Inferior parietal cortex (tissue), 1 donor: ENCODE data around the gene BACH2.

ENCODE experiments used
- DNase-seq: peaks from one replicate; pipeline ENCODE4 v3.0.0-alpha.2; 2016; ENCODE audit errors: extremely low spot score

Gene BACH2

DNA sequence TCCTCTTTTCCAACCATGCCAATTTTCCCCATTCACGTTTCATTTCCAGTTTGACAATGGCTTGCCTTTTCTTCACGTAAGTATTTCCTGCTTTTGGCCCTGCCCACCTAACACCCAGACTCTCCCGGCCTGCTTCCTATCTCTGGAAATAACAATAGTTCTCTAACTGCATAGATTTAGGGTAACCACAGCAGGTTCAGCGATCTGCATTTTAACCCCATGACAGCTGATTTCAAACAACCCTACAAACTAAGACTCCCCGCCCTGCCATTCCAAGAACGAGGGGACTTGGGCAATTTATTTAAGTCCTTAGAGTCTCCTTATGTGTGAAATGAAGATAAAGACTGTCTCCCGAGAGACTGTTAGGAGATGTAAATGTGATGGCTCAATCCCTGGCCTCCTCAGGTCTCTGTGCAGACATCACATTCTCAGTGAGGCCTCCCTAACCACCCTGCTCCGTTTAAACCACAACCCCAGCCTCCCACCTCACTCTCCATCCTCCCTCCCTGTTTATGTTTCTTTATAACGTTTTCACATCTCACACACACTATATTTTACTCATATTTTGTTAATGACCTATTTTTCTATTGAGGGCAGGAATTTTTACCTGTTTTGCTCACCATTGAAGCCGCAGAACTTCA is 267.5 kb downstream of the BACH2 start:
- no peak for DNase-seq

DNA sequence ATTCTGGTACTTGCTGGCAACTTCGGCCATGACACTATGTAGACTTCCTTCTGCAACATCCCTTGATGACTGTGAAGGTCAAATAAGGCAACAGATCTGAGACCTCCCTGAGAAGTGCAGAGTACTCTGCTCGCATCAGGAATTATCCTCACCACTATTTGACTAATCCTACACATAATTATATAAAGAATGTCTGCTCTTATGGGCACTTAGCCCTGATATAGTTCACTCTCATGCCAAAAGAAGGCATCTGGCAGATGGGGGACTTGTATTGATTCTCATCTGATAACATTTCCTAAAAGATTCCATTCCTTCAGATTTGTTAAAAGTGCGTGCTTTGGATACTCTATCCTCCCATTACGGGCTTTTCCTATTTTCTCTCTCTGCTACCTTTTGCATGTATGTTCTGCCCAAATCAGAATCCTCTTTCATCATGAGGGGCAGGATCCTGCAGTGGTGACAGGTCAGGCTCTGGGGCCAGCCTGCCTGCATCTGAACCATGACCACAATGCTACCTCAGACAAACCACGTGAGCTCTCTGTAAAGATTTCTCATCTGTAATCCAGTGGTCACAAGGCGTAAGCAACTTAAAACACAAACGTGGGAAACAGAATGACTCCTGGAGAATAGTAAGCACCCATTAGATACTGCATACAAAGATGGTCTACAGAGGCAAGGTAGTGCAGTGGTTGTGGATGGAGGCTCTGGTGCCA is 268.4 kb downstream of the BACH2 start:
- no peak for DNase-seq

DNA sequence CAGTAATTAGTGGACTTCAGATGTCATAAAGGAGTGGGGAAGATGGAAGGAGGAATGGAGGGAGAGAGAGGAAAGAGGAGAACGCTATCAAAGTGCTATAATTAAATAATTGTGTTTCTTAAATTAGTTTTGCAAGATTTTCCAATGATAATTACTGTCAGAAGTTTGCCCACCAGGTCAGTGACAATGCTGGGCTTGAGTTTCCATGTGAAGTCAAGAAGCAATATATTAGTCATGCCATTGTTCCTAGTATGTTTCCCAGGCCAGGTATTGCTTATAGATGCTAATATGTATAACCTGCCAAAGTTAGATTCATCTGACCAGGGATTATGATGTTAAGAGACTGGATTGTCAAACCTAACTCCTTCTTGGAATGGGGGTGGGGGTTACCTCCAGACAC is 270.4 kb downstream of the BACH2 start:
- no peak for DNase-seq

DNA sequence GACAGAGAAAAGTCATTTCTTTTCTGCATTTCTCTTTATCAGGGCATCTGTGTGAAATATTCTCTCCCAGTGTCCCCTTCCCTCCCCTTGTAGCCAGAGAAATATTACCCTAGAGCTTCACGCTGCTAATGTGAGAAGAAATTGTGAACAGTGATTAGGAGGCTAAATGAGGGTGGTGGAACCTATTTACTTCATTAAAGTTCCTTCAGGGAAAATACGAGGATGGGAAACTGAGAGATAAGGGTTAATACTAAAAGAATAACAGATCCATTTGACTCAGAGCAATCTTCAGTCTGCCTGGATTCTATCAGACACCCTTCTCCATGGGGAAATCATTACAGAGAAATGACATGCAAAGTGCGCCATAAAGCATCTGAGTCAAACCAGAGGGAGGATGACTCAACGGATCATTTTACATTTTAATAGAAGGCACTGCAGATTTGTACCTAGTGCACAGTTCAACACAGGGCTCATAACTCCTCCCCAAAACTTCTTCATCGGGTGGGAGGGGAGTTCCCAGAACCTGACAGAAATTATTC is 271.1 kb downstream of the BACH2 start:
- DNase-seq = no peak

DNA sequence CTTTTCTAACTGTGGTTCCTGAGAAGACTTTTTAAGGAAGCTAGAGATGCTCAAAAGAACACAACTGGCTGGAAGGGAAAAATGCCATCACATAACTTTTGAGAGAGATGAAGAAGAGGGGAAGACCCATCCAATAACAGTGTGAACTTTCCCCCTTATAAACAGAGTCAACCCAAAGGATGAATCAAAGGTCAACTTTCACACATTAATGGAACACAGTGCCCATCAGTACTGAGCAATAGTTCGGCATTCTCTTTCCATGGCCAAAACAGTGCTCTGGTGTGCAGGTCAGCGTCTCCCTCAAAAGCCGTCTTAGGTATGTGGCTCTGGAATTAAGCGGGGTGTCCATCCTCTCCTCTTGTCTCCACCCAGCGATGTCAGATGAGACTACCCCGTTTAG is 272.0 kb downstream of the BACH2 start:
- DNase-seq = no peak

DNA sequence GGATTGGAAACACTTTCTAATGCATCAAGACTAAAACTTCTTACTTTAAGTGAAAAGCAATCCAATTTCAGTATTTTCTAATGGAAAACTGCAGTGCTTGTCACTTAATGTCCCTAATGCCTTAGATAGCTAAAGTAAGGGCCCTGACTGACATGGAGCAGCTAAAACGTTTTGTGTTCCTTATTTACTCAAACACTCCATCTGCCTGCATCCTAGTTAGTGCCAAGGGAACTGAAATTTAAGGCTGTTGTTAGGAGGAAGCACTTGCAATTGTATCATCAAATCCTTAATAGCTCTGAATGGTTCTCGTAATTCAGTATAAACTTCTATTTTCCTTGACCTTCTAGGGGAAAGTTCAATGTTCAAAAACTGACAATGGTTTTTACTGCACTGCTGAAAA is 274.9 kb downstream of the BACH2 start:
- no peak for DNase-seq

DNA sequence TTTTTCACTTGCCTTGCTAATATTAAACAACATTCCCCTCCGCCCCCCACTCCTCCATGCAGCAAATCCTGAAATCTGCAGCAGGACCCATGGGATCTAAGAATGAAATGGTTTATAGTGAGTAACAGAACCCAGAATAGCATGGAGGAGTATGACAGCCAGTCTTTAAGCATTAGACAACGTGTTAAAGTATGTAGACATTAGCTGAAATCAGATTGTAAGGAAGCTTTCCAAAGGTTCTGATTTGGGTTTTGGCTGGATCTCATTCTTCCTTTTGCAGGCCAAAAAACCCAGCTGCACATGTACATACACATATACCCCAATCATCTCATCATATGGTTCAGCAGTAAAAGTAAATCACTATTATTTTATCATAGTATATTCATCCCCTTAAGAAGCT is 275.9 kb downstream of the BACH2 start:
- no peak for DNase-seq

DNA sequence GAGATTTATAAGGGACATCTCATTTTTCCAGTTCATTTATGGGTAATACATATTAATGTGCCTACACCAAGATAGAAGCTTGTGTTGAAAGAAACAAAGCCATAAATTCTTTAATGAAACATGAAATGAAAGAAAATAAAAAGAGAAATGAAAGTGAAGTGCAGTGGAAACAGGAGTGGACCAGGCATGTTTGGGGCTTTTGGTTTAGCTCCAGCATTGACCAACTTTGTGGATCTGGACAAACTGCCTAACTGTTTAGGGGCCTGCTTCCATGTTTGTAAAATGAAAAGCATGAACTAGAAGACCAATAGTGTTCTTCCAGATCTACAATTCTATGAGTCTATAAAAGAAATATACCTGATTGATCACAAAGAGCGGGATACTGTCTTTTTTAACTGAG is 277.4 kb downstream of the BACH2 start:
- DNase-seq = no peak

DNA sequence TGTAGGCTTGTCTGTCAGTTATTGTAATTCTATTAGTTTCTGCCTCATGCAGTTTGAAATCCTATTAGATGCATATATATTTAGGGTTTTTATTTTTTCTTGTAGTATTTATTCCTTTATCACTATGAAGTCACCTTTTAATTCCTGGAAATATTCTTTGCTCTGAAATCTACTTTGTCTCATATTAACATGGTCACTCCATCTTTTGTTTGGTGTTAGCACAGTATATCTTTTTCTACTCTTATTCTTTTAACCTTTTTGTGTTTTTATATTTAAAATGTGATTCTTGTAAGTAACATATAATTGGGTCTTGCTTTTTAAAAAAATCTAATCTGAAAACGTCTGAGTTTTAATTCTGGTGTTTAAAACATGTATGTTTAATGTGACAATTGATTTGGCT is 280.8 kb downstream of the BACH2 start:
- no peak for DNase-seq

DNA sequence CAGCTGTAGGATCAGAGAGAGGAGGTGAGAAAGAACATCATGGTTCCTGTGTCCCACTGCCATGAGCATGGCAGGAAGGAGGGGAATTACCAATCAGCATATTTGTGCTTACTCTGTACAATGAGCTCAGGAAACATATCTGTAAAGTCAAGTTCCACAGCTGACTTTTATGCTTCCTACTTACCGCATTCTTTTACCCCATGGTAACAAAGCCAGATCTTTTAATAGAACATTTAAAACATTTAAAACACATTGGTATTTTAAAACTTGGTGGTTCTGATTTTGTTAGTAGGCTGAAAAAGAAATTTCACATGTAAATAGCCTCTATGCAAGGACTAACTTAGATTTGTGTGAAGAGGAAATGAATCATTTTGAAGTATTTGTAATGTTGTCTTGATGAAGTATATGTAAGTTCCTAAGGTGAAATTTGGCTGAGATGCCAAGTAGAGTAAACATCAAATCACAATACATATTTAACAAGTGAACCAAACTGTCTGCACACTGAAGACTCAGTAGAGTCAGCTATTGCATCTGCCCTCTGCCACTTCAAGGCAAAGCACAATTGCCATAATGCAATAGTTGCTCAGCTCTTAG is 287.6 kb downstream of the BACH2 start:
- no peak for DNase-seq

DNA sequence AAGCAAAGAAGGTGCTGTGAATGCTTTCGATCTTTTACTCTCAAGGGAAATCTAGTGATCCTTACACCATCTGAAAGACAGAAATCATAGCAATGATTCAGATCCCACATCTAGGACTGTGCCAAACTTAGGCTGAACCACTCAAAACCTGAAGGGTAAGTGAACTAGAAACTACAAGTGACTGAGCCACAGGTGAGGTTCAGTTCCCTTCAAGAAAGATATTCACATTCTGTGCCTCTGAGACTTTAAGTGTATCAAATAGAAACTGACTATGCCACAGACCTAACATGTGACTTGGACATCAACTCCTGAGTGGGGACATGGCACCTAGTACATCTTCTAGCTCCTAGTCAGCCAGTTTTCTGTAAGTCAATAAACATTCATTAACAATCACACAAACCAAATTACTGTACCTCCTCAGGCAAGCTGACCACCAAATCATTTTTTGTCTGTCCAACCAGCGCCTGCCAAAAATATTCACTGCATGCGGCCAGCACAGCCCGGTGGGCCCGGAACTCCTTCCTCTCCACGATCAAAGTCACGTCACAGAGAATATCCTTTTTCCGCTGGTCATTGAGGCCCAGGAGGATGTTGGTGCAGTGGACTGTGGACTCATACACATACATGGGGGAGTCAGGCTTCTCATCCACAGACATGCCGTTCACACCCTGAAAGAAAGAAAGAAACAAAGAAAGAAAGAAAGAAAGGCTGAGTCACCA is 288.3 kb downstream of the BACH2 start:
- DNase-seq = no peak

DNA sequence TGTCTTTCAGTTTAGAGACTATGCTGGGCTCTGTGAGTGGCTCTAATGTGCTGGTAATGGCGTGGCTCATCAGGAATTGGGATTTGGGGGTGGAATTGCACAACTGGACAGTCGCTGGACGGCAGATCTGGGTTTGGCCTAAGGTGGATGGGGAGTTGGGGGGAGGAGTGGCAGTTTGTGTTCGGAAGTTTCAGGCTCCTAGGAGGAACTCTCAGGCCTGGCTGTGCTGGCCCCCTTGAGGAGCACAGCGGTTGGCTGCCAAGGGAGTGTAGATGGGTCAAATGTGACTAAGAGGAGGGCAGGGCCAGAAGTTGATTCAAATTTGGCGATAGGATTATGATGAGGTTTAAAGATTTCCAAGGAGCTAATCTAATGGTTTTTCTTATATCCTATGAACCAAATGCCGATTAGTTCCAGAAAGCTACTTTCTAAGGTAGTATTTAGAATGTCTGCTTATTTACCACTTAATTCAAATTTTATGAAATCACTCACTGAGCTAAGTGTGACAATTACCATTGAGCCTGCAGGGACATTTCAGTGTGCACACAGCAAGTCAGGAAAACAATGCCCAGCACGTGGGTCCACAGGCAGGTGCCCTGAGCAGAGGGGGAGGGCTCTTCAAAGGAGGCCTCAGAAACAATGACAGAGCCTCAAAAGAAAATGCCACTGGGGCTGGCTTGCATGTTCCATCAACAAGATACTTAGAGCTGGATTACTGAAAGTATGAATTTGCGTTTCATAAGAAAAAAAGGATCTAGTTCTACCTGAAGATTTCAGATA is 291.4 kb downstream of the BACH2 start:
- no peak for DNase-seq

DNA sequence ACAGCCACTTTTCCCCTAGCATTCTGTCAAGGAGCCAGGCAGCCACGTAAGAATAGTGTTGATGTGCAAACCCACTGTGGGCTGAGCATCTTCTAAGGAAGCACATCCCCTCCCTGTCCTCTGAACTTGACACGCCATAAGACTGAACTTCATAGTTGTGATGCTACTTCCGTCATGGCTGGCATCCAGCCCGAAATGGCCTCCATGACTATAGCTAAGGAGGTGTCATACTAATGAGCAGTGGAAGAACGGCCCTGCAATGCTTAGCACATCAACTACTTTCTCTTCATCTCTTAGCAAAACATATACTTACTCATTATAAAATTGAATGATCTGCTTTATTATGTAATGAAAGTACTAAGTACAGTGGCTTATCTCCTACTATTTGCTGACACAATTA is 292.1 kb downstream of the BACH2 start:
- DNase-seq = no peak

DNA sequence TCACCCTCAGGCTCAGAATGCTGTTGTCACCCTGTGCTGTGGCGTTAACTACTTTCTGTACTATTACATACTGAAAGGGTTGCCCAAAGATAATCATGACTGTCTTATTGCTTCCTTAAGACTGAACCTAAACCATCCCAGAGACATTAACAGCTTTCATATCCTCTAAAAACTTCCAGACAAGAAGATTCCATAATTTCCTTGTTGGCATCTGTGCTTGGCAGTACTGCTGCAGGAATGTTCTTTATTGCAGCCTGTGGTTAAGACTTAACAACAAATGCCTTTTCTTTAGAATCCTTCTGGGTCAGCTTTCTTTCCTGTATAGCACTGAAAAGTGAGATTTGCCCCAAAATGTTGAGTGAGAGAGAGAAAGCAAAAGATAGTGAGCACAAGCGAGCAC is 292.7 kb downstream of the BACH2 start:
- no peak for DNase-seq

DNA sequence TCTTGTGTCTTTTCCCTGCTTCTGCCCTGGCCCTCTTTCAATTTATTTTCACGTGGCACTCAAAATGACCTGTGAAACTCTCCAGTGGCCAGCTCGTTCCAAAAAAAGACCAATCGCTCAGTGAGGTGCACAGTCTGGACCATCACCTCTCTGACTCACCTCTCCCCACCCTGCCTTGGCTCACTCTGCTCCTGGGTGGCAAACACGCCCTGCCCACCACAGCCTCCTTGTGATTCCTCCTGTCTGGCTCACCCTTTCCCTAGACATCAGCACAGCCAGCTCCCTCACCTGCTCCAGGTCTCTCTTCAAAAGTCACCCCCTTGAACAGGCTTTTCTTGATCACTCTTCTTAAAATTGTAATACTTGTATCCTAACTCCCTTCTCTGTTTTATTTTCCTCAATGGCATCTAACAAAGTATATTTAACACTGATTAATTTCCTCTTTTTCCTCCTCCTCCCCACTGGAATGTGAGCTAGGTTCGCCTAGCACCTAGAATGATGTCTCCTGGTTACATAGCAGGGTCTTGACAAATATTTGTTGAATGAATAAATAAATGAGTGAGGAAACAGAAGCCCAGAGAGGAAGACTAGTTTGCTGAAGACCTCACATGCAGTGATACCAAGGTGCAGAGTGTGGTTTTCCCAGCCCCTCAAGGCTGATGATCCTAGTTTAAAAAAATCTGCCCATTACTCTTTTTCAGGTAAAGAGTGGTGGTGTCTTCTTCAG is 293.4 kb downstream of the BACH2 start:
- no peak for DNase-seq

DNA sequence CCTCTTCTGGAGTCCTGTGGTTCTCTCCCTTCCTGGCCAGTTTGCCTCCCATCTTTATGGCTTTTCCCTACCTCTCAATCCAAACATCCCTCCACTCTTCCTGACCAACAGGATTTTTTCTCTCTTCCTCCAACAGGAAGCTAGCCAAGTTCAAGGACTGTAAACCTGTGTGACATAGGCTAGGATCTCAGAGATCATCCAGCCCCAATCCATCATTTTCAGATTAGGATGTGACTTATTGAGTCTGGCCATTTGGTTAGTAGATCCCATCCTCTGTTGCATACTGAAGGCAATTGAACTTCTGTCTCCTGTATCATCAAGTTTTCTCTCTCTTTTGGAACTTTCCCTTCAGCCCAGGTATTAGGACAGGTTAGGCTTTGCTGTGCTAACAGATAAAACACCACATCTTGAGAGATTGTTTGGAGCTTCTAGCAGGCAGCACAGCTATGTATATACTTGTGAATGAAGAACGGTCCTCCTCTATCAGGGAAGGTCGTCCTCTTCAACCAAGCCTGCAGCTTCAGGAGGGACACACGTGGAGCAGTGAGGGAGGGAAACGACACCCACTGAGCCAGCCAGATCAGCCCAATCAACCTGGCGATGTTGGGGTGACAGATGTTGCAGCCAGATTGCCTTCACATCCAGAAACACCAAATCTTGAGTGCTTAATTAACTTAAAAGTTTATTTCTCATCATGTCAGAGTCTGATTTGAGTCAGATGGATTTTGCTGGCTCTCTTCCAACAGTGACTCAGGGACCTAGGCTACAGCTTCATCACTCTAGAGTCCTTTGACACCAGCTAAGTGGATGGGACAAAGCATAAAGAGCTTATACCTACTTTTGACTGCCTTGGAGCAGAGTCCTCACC is 295.5 kb downstream of the BACH2 start:
- DNase-seq = no peak

DNA sequence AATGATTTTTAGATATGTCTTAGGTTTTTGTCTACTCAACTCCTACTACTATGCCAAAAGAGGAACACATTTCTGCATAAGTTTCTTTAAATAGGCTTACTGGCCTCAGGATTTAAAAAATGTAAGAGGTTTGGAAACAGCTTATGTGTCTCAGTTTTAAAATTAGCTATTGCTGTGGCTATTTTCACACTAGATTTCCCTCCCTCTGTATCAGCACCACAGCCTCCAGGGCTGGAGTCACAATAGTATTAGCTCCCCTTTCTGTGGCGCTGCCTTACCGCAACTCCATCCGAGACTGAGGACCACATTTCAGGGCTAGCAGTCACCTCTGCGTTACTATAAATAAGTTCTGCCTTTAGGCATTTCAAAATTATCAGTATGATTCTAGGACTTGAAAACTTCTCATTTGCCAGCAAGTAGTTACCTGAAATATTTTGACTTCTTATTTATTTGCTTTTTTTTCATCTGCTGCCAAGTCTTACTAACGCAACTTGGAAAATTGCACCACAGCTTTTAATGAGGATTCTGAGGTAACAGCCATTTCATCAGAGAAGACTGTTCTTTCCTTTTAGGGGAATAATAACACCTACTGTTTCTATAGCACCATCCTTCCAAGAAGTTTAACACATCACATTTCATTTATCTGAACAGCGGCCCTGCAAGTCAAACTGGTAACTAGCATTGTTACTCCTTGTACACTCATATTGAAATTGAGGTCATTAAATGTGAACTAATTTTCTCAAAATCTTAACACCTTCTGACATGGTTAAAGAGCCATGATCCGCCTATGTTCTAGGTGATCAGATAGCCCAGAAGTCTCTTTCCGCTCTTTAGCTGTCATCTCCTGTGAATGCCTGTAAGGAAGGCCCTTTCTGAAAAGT is 296.5 kb downstream of the BACH2 start:
- no peak for DNase-seq

DNA sequence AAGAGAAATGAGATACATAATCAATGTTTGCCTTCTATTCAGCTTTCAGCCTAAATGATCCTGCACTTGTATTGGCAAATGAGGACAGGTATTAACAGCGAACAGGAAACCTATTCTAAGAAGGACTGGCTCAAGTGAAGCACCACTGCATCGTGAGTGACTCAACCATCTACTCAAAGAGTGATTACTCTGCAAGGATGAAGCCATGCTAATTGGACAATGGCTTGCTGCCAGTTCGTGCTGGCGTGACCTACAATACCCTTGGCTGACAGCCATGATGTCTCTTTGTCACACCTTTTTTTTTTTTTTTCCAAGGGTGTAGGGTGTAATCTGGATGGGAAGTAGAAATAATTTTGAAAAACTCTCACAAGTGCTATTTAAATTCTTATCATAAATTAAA is 297.5 kb downstream of the BACH2 start:
- DNase-seq = no peak
